ENCODE data around the gene PTP4A1.

Gene PTP4A1

DNA sequence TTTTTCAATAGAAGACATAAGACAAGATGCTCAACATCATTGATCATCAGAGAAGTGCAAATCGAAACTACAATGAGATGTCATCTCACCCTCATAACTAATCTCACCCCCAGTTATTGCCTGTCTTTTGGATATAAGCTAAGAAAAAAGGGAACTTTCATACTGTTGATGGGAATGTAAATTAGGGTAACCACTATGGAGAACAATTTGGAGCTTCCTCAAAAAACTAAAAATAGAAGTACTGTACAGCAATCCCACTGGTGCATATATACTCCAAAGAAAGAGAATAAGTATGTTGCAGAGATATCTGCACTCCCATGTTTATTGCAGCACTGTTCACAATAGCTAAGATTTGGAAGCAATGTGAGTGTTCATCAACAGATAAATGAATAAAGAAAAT is 37.0 kb downstream of the PTP4A1 start:
- DNase-seq (ENCODE audit: low read depth, low spot score): no peak
- POLR2A ChIA-PET: no interaction called here
- TF ChIP-seq, protein P1, sequence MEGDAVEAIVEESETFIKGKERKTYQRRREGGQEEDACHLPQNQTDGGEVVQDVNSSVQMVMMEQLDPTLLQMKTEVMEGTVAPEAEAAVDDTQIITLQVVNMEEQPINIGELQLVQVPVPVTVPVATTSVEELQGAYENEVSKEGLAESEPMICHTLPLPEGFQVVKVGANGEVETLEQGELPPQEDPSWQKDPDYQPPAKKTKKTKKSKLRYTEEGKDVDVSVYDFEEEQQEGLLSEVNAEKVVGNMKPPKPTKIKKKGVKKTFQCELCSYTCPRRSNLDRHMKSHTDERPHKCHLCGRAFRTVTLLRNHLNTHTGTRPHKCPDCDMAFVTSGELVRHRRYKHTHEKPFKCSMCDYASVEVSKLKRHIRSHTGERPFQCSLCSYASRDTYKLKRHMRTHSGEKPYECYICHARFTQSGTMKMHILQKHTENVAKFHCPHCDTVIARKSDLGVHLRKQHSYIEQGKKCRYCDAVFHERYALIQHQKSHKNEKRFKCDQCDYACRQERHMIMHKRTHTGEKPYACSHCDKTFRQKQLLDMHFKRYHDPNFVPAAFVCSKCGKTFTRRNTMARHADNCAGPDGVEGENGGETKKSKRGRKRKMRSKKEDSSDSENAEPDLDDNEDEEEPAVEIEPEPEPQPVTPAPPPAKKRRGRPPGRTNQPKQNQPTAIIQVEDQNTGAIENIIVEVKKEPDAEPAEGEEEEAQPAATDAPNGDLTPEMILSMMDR (IDR thresholded peaks at IDR 0.05; ENCODE audit: insufficient read depth, low read length, missing control alignments): no peak
- CTCF ChIA-PET: interaction anchor here (1.8 to 3.9 kb wide), 2 partner anchors 11 to 194 kb away, joined by 4 to 27 read pairs; no protein-coding TSS in a partner anchor
- H3K4me3 ChIP-seq (ENCODE audit: low read depth, low read length): no peak overlapping the region

DNA sequence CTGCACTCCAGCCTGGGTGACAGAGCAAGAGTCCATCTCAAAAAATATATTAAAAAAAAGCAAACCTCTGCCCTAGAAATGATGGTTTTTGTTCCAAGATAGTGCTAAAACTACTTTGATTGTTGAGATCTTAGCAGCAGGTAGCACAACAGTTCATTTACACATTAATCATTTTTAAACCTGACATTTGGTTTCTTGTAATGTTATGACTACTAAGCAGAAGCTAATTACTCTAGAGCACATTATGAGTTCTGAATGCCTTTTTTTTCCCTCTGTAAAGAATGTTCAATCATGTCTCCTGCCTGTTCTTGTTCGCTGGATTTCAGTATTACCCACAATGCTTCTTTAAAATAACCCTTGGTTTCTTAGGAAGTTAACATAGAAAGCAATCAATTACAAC is 38.7 kb downstream of the PTP4A1 start:
- no peak for DNase-seq (ENCODE audit: low read depth, low spot score)
- no peak overlapping the region for H3K4me3 ChIP-seq (ENCODE audit: low read depth, low read length)
- TF ChIP-seq, protein P1 (IDR thresholded peaks at IDR 0.05; ENCODE audit: insufficient read depth, low read length, missing control alignments): no peak
- CTCF ChIA-PET: interaction anchor here (2.7 kb wide), 1 partner anchor 13 kb away, joined by 15 read pairs; no protein-coding TSS in a partner anchor
- POLR2A ChIA-PET: no interaction called here

DNA sequence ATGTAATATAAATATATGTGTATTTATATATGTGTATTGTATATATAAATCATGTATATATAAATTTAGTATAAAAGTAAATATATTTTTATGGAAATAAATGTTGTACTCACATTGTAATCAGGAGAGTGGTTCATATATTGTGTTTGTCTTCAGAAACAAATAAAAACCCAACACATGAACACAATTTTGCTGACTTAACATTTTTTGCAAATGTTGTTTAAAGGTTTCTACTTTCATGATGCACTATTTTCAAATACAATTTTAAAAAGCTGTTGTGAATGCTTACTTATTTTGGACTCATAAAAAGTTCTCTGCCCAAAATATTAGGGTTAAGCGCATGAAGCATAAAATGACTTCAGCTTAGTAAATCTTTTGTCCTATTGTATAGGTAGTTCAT is 39.3 kb downstream of the PTP4A1 start:
- POLR2A ChIA-PET: no interaction called here

DNA sequence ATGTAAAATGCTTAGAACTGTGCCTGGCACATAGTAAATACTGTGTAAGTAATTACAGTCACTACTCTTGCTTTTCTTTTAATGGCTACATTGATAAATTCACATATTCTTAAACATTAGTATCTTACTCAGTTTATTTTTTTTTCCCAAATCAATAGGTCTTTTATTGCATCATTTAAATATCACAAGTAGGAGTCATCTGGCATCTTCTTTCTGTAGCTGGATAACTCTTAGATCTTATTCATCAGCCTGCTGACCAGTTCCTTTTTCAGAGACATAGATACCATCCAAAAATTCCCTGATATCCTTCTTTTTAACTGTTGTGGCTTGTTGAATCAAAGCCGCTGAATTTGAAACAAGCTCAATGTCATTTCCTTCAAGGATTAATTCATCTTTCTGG is 43.3 kb downstream of the PTP4A1 start:
- H3K4me3 ChIP-seq (ENCODE audit: low read depth, low read length): no peak overlapping the region
- no peak for DNase-seq (ENCODE audit: low read depth, low spot score)
- TF ChIP-seq, protein P1 (IDR thresholded peaks at IDR 0.05; ENCODE audit: insufficient read depth, low read length, missing control alignments): no peak
- ChIA-PET POLR2A (no interaction called here), CTCF (interaction anchor here (4.5 kb wide), 1 partner anchor 17 kb away, joined by 18 read pairs; no protein-coding TSS in a partner anchor)

More for the DNA sequence above, 39.3 kb downstream of the PTP4A1 start:
- no peak overlapping the region for H3K4me3 ChIP-seq (ENCODE audit: low read depth, low read length)
- no peak for DNase-seq (ENCODE audit: low read depth, low spot score)
- CTCF ChIA-PET: interaction anchor here (2.7 kb wide), 1 partner anchor 13 kb away, joined by 15 read pairs; no protein-coding TSS in a partner anchor
- TF ChIP-seq, protein P1 (IDR thresholded peaks at IDR 0.05; ENCODE audit: insufficient read depth, low read length, missing control alignments): no peak

All from AG04449 (cell line).